Suppressor macrophage (primary cell): Measurements from ENCODE around the gene CLCN6.

Source experiments
- DNase-seq, 4 experiments: peaks; one replicate each; pipeline ENCODE4 v3.0.0-alpha.2; 2020 to 2022

The CLCN6 gene

GRCh38 chr1:11880181-11880575 is 74.2 kb downstream of the CLCN6 start:
- no peak for DNase-seq

- no peak for DNase-seq
Observed at GRCh38 chr1:11880911-11881748, 75.1 kb downstream of the CLCN6 start.

- no peak for DNase-seq
Observed at GRCh38 chr1:11881749-11882441, 75.9 kb downstream of the CLCN6 start.

- peak; percentile 19 to 60 (median 38) for DNase-seq
Observed at GRCh38 chr1:11882814-11883538, 77.0 kb downstream of the CLCN6 start.

DNA sequence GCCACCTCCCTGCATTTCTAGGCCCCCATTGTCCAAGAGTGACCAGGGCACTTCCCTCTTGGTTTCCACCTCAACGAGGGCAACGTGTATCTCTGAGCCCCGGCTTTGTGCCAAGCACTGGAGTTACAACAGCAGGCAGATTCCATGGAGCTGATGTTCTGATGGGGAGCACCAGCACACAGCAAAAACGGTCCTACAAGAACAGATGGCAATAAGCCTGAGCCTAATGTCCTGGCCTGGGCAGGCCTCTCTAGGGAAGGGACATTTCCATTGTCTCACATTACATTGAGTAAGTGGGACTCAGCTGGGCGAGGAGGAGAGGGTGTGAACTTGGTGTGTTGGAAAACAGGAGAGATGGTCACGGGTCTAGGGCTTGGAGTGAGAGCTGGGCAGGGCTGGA is 79.9 kb downstream of the CLCN6 start:
- DNase-seq = no peak

DNA sequence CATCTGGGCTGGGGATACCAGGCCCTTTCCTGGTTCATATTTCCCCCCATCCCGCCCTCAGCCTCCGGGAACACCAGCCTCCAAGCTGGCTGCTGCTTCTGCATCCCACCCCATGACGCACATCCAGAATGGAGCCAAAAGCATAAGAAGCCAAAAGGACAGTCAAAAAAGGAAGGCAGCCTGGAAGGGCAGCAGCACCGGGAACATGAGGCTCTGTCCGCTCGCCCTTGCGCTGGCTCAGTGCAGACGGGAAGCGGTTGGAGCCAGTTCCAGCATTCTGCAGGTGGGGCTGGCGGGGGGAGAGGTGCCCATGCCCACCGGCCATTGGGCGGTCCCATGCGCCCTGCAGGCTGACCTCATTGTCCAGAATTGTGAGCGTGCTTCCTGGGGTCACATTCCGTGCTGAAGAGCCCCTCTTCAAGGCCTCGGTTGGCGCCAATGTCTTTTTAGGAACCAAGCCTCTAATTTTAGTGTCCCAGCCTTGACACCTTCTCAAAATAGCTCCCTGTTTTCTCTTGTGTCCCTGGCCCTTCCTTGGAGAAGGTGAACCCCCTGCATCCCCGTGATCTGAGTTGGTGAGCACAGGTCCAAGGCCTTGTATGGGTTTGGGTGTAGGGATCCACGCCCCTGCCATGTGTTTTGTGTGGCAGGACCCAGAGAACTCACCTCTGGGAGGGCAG is 81.1 kb downstream of the CLCN6 start:
- no peak for DNase-seq

GRCh38 chr1:11887666-11888007 is 81.6 kb downstream of the CLCN6 start:
- no peak for DNase-seq

DNA sequence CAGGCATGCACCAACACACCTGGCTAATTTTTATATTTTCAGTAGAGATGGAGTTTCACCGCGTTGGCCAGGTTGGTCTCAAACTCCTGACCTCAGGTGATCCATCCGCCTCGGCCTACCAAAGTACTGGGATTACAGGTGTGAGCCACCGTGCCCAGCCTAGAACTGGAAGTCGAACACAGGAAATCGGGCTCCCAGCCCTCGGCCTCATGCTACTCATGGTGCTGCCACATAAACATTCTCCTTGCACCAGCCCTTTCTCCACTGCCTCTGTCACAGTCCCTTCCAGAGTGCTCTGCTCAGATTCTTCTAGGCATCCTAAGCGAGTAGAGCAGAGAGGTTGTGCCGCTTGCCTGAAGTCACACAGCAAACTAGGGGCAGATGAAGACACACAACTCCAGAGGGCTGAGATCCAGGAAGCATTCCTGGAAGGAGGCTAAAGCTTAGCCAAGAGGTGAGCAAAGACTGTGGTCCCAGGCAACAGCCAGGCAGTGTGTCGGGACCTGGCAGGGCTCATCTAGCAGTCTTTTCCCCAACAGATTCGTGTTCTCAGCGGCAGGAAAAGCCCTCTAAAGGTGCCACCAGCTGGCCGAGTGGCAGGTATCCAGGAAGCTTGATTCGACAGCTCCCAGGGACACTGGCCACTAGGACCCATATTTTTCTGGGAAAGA is 82.3 kb downstream of the CLCN6 start:
- DNase-seq = no peak

DNA sequence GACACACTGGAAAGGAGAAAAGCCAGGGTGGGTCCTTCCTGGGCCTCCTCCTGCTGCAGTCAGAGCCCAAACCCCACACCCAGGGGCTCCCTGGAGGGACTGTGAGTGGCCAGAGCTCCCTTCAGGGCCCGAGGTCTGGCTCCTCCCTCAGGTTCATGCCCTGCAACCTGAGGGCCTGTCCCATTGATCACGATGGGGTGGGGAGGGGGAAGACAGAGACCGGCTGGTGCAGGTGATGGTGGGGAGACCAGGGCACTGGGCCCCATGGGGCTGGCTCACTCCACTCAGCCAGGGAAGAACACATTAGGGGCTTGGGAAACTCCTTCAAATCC is 82.9 kb downstream of the CLCN6 start:
- DNase-seq = no peak

DNA sequence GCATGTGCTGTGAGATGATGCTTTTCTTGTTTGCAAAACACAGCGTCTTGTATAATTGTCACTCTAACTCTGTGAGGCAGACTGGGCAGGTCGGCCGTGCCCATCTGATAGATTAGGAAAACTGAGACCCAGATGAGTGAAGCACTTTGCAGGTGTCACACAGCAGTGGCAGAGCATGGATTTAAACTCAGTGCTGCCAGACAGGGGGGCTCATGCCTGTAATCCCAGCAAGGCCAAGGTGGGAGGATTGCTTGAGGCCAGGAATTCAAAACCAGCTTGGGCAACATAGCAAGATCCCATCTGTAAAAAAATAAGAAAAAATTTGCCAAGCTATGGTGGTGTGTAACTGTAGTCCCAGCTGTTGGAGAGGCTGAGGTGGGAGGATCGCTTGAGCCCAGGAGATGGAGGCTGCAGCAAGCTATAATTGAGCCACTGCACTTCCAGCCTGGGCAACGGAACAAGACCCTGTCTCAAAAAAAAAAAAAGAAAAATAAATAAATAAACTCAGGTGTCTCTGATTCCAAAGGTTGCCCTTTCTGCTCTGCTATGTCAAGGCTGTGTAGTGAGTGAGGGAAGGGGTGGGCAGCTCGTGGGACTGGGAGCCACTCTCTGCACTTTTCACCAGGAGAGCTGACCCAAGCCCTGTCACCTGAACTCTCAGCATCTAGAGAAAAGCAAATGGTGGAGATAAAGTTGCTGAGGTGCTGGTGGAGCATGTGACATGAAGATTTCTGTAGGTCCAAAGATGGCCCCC is 85.6 kb downstream of the CLCN6 start:
- no peak for DNase-seq
